Mucosa of descending colon (tissue), 3 donors: ENCODE results near the gene SMAD6. TPM values are rescaled to one million over a fixed set of nuclear protein-coding genes. Genes with fewer than 3 reads are reported as not detected.

Experiments used
- ATAC-seq: fragments of 200-7000 bp; cut with Tn5 transposase; one replicate; pipeline ENCODE4 v1.9.1; 2020; ENCODE audit warnings: mild to moderate bottlenecking, moderate library complexity
- DNase-seq, 3 donors: peaks; one replicate each; pipeline ENCODE4 v3.0.0-alpha.2; 2020
- H3K36me3 ChIP-seq: fragments of 200-600 bp; one replicate; pipeline ENCODE4 v1.8.0; 2021; ENCODE audit warnings: low read depth, mild to moderate bottlenecking
- H3K4me1 ChIP-seq: fragments of 200-600 bp; one replicate; pipeline ENCODE4 v1.8.0; 2021; ENCODE audit warnings: low read depth, mild to moderate bottlenecking
- H3K4me3 ChIP-seq: fragments of 200-600 bp; one replicate; pipeline ENCODE4 v1.8.0; 2021; ENCODE audit warnings: mild to moderate bottlenecking
- H3K9me3 ChIP-seq: fragments of 200-600 bp; one replicate; pipeline ENCODE4 v1.8.0; 2021; ENCODE audit warnings: mild to moderate bottlenecking
- intact Hi-C, 2 donors: fragments of 100-400 bp; cut with DNase I in 1 of 2; cut with micrococcal nuclease in 1 of 2; formaldehyde crosslinking; loops; one replicate each; pipeline versions ENCODE4 v1.11.0 to v1.11.1; 2022; cut with DNase I, micrococcal nuclease
- total RNA-seq, 3 donors: library from RNA; stranded (reverse); fragmentation: NEBNext Ultra II Directional in 2 of 3; extraction: Animal tissue kit (Norgen Biotek cat#: 25700) in 2 of 3; gene quantifications; one replicate each; pipeline versions ENCODE4 v1.2.1 to v1.2.4, GENCODE V29; 2021 to 2023
- TF ChIP-seq, protein P1 (sequence below): fragments of 200-600 bp; IDR thresholded peaks from one replicate; pipeline ENCODE4 v1.8.0; 2022; ENCODE audit warnings: antibody characterized with exemption, mild to moderate bottlenecking
- donor health status: DM: no; HTN: no; CAD: no; lungs with moderate emphysema.
- donor health status: DM: no; HTN: no; CAD: no.
- donor health status: DM: no; HTN: yes; CAD: no.

SMAD6 gene
- total RNA-seq, 3 donors from 2014 or later, result 11.5 to 18.5 (median 12.8) TPM

DNA sequence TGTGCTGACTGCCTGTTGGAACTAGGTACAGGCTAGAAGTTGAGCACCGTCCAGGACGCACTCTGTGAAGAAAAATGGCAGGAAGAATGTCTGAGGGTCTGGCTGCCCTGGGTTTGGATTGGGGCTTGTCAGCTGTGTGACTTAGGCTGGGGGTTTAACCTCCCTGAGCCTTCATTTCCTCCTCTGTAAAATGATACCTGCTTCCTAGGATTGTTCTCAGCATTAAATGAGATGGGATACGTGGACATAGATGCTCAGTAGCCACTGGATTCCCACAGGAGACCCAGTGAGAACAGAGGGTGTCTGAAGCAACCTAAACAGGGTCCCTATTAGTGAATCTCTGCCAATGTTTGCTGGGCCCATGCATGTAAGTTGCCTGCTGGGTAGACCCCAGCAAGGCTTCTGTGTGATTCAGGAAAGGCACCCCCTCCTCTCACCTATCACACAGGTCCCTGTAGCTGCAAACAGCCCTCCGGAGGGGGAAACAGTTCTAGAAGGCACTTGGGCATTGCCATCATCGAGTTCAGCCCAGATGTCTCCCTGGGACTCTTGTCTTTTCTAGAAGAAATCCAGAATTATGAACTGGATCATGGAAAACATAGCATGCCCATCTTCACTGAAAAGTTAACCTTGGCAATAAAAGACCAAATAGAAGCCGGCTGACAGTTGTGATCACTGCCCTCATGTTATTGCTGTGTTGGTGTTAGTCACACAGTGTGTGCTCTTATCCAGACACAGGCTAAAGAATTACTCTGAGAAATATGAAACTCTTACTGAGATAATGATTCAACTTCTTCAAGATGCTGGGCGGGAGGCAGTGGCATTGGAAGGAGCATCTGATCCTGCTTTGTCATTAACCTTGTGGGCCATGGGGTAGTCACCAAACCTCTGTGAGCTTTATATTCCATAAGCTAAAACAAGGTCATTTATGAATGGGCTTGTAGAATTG, 64.5 kb downstream of the SMAD6 start:
- Histone ChIP-seq H3K4me3 (no peak overlapping the region), H3K9me3 (no peaks in the 10 kb centered on the region), H3K4me1 (peaks cover 40% of the 10 kb centered on the region), H3K36me3 (no peaks in the 10 kb centered on the region)
- intact Hi-C loops, result no loop called here
- TF ChIP-seq, protein P1, sequence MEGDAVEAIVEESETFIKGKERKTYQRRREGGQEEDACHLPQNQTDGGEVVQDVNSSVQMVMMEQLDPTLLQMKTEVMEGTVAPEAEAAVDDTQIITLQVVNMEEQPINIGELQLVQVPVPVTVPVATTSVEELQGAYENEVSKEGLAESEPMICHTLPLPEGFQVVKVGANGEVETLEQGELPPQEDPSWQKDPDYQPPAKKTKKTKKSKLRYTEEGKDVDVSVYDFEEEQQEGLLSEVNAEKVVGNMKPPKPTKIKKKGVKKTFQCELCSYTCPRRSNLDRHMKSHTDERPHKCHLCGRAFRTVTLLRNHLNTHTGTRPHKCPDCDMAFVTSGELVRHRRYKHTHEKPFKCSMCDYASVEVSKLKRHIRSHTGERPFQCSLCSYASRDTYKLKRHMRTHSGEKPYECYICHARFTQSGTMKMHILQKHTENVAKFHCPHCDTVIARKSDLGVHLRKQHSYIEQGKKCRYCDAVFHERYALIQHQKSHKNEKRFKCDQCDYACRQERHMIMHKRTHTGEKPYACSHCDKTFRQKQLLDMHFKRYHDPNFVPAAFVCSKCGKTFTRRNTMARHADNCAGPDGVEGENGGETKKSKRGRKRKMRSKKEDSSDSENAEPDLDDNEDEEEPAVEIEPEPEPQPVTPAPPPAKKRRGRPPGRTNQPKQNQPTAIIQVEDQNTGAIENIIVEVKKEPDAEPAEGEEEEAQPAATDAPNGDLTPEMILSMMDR, result no peak
- DNase-seq (no peak), ATAC-seq (no peak)

DNA sequence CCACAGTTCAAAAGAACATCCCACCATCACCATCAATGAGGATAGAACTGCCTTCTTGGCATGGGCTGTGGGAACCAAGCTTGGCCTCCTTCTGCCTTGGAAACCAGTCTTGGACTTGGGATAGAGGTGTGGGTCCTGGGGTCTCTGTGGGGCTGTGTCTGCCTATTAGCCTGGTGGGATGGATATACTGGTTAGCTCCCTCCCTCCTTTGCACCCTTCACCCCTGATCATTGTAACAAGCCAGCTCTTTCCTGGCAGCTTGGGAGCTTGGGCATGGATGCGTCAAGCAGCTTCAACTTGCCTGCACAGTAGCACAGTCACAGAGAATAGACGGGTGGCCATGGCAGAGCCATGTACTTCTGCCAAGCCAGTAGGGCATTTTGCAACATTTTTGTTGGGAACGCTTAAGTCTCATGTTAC, 65.2 kb downstream of the SMAD6 start:
- H3K4me3 ChIP-seq, result no peak overlapping the region
- peaks cover 45% of the 10 kb centered on the region for H3K4me1 ChIP-seq
- no peaks in the 10 kb centered on the region for H3K36me3 ChIP-seq
- TF ChIP-seq, protein P1, result no peak
- ATAC-seq (no peak), DNase-seq (no peak)
- intact Hi-C loops, result no loop called here
- no peaks in the 10 kb centered on the region for H3K9me3 ChIP-seq

DNA sequence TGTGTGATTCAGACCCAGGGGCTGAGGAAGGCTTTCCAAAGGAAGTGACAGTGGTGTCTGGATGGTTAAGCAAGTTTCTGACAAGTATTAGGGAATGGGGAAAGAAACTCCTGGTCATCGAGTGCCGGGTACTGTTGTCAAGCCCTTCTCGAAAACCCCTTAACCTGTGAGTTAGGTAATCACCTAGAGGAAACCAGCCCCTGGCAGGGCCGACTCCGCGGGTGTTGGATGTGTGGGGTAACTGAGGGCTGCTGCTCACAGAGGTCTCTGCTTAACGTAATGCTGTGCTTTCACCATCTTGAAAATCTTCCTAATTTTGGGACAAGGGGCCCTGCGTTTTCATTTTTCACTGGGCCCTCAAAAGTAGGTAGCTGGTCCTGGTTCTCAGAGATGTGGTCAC, 67.0 kb downstream of the SMAD6 start:
- intact Hi-C loops, result no loop called here
- H3K4me3 ChIP-seq, result no peak overlapping the region
- peaks cover 48% of the 10 kb centered on the region for H3K4me1 ChIP-seq
- H3K9me3 ChIP-seq, result no peaks in the 10 kb centered on the region
- TF ChIP-seq, protein P1, result no peak
- DNase-seq, result no peak
- H3K36me3 ChIP-seq, result no peaks in the 10 kb centered on the region
- no peak for ATAC-seq

DNA sequence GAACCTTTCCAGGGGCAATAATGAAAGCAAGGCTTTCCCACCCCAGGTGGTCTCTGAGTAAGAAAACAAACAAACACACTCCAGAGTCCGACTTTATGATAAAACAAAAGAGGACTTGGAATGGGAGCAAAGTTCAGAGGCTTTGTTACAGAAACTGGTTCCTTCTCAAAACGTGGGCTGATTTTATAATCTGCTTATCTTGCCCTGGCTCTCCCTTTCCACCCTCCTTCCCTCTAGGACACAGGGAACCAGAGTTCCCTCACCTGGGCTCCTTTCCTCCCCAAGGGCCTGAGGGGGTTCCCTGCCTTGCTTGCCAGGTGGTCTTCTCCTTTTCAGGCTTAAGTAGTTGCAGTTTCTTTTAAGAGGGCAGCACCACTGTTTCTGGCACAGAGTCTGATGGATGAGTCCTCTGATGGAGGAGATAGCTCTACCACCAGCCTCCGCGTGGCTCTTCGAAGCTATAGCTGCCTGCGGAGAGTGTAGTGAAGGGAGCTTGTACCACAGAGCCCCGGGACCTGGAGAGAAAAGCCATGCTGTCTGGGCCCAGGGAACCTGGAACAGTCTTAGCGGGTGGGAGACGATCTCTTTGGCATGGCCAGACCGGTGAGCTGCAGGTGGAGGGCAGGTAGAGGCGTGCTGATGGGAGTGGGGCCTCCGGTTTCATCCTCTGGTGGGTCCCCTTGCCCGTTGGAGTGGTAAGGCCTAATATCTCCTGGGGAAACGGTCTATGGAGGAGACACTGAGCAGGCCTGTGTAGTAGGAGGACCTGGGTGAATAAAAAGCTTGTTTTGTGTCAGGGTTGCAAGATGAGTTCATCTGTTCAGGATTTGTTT, 68.7 kb downstream of the SMAD6 start:
- TF ChIP-seq, protein P1, result no peak
- Histone ChIP-seq H3K9me3 (no peaks in the 10 kb centered on the region), H3K4me1 (peaks cover 52% of the 10 kb centered on the region), H3K4me3 (no peak overlapping the region), H3K36me3 (no peaks in the 10 kb centered on the region)
- intact Hi-C loops, result loop anchor here (5.0 to 10.0 kb wide), 3 partner anchors 84 to 156 kb away; no protein-coding TSS in a partner anchor
- peak; percentile 71 for ATAC-seq
- DNase-seq, result peak in 1 of 3 donors; percentile 49

DNA sequence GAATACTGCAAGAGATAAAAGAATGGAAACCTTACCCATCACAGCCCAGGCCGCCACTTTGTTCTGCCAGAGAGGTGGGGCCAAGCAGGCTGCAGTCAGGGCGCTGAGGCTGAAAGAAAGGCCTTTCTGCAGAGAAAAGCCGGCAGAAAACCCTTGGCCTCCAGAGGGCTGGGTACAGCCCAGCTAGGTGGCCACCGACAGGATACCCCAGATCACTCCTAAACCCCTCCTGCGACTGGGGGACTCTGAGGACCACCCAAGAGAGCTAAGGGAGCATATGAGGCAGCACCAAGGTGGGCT, 69.3 kb downstream of the SMAD6 start:
- TF ChIP-seq, protein P1, result no peak
- intact Hi-C loops, result loop anchor here (5.0 to 10.0 kb wide), 3 partner anchors 84 to 156 kb away; no protein-coding TSS in a partner anchor
- Histone ChIP-seq H3K36me3 (no peaks in the 10 kb centered on the region), H3K9me3 (no peaks in the 10 kb centered on the region), H3K4me3 (no peak overlapping the region), H3K4me1 (peaks cover 46% of the 10 kb centered on the region)
- ATAC-seq (no peak), DNase-seq (peak in 2 of 3 donors; percentile 26 to 47)
